Ectodermal cell (in vitro differentiated cells): ENCODE measurements around the gene CCNK. TPM values are rescaled to one million over a fixed set of nuclear protein-coding genes. Genes with fewer than 3 reads are reported as not detected.

Experiments
- H3K27ac ChIP-seq: 2 replicates; pipeline ENCODE4 v1.7.0; 2013; ENCODE audit warnings: mild to moderate bottlenecking, low read depth, low read length; ENCODE audit not compliant: insufficient read depth, poor library complexity, severe bottlenecking
- H3K27me3 ChIP-seq: 2 replicates; pipeline ENCODE4 v1.7.0; 2013; ENCODE audit warnings: mild to moderate bottlenecking, low read length; ENCODE audit not compliant: insufficient read depth, control insufficient read depth, poor library complexity, severe bottlenecking
- H3K36me3 ChIP-seq: one replicate; pipeline ENCODE4 v1.7.0; 2013; ENCODE audit warnings: low read length; ENCODE audit not compliant: control insufficient read depth, insufficient read depth
- H3K4me1 ChIP-seq: one replicate; pipeline ENCODE4 v1.7.0; 2013; ENCODE audit warnings: low read length; ENCODE audit not compliant: control insufficient read depth, insufficient read depth
- H3K4me3 ChIP-seq: 2 replicates; pipeline ENCODE4 v1.7.0; 2013; ENCODE audit warnings: low read depth, low read length, control low read depth; ENCODE audit not compliant: insufficient read depth
- H3K9me3 ChIP-seq: 2 replicates; pipeline ENCODE4 v1.7.0; 2013; ENCODE audit warnings: mild to moderate bottlenecking, low read length, moderate library complexity; ENCODE audit not compliant: control insufficient read depth
- WGBS, 2 experiments: methylation state at CpG; one replicate each; pipeline ENCODE4 v1.1.7; 2013; ENCODE audit warnings: missing lambda C conversion rate in 2 of 2; 5-methylcytosine and 5-hydroxymethylcytosine counted together
- polyA plus RNA-seq, 4 experiments: library from polyadenylated mRNA; stranded (reverse); fragments of 50-300 nt; gene quantifications; one replicate each; pipeline ENCODE4 v1.2.3, GENCODE V29; 2013

CCNK gene
- 69.1 TPM for polyA plus RNA-seq (2013, experiment 1 of 4)
- polyA plus RNA-seq (2013, experiment 2 of 4), result 75.3 TPM
- polyA plus RNA-seq (2013, experiment 3 of 4), result 50.9 TPM
- 53.9 TPM for polyA plus RNA-seq (2013, experiment 4 of 4)

DNA sequence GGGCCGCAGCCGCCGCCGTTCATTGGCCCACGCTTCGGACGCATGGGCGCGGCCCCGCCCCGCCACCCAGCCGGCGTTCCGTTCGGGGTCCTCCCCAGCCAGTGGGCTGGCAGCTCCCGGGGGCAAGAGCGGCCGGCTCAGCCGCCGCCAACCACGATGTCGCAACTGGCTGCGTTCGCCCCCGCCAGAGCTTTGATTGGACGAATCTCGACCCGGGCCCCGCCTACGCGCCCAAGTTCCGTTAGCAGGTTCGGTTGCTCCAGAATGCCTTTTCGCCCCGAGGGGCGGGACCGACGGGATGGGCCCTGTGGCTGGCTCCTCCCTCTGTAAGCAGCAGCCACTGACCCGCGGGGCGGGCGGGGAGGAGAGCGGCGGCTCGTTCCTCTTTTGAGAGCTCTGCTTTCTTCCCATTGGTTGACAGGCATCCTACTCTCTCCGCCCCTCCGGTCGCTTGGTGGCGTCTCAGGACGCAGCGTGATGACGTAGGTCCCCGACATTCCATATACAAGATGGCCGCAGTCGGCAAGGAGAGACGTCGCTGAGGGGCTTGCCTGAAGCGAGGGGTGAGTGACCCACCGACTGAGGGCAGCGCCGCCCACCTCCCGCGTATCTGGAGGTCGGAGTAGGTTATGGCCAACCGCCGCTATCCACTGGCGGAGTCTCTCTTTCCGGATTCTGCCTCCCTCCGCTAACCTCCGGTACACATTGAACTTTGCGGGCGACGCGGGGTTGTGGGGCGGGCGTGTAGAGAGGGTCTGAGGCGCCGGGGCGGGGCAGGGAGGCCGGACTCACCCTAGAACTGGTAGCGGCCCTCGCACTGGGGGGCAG lies at the start of gene CCNK:
Gene CCNK (plus strand): TSS at position 493 of the 828 bp plus-strand sequence. CDS start 11,269 bp downstream, outside the sequence.
- Histone ChIP-seq H3K27ac (peak within 1 kb of the TSS; percentile 94), H3K4me1 (peaks cover 14% of the 10 kb centered on the region), H3K4me3 (peak within 1 kb of the TSS; percentile 96), H3K36me3 (no peaks in the 10 kb centered on the region), H3K9me3 (no peaks in the 10 kb centered on the region), H3K27me3 (no peaks in the 10 kb centered on the region)
- 0% methylated on average over 82 of the region's 82 CpGs for WGBS, 2 experiments

GRCh38 chr14:99431986-99432385 lies 49.2 kb upstream of the CCNK start:
- no peaks in the 10 kb centered on the region for H3K9me3 ChIP-seq
- no peaks in the 10 kb centered on the region for H3K27me3 ChIP-seq
- H3K36me3 ChIP-seq, result peaks cover 4% of the 10 kb centered on the region
- 94 to 100% methylated on average over 3 of the region's 3 CpGs for WGBS, 2 experiments
- no peaks in the 10 kb centered on the region for H3K4me1 ChIP-seq
- no peak overlapping the region for H3K27ac ChIP-seq
- H3K4me3 ChIP-seq, result no peak overlapping the region

- Histone ChIP-seq H3K9me3 (no peaks in the 10 kb centered on the region), H3K4me3 (no peak overlapping the region), H3K27me3 (no peaks in the 10 kb centered on the region), H3K27ac (no peak overlapping the region), H3K36me3 (peaks cover 4% of the 10 kb centered on the region), H3K4me1 (no peaks in the 10 kb centered on the region)
- whole genome bisulfite sequencing, 2 experiments, result 19 to 29% methylated on average over 1 of the region's 1 CpG
Observed at GRCh38 chr14:99432485-99432884, 48.7 kb upstream of the CCNK start.

GRCh38 chr14:99435327-99435726 lies 45.9 kb upstream of the CCNK start:
- Histone ChIP-seq H3K4me1 (no peaks in the 10 kb centered on the region), H3K9me3 (no peaks in the 10 kb centered on the region), H3K4me3 (no peak overlapping the region), H3K27me3 (no peaks in the 10 kb centered on the region), H3K36me3 (no peaks in the 10 kb centered on the region), H3K27ac (no peak overlapping the region)
- WGBS, 2 experiments, result 89 to 91% methylated on average over 4 of the region's 4 CpGs

- no peak overlapping the region for H3K27ac ChIP-seq
- H3K9me3 ChIP-seq, result no peaks in the 10 kb centered on the region
- H3K4me3 ChIP-seq, result no peak overlapping the region
- WGBS, 2 experiments, result 92 to 96% methylated on average over 11 to 14 of the region's 14 CpGs
- no peaks in the 10 kb centered on the region for H3K4me1 ChIP-seq
- H3K36me3 ChIP-seq, result no peaks in the 10 kb centered on the region
- no peaks in the 10 kb centered on the region for H3K27me3 ChIP-seq
Observed at GRCh38 chr14:99436247-99437180, 44.7 kb upstream of the CCNK start.

GRCh38 chr14:99437706-99438105 lies 43.5 kb upstream of the CCNK start:
- Histone ChIP-seq H3K9me3 (no peaks in the 10 kb centered on the region), H3K4me3 (no peak overlapping the region), H3K36me3 (peaks cover 2% of the 10 kb centered on the region), H3K4me1 (no peaks in the 10 kb centered on the region), H3K27ac (no peak overlapping the region), H3K27me3 (no peaks in the 10 kb centered on the region)
- WGBS, 2 experiments, result 78 to 83% methylated on average over 3 of the region's 3 CpGs

- Histone ChIP-seq H3K4me3 (no peak overlapping the region), H3K9me3 (no peaks in the 10 kb centered on the region), H3K27ac (no peak overlapping the region), H3K36me3 (peaks cover 7% of the 10 kb centered on the region), H3K4me1 (no peaks in the 10 kb centered on the region), H3K27me3 (no peaks in the 10 kb centered on the region)
- WGBS, 2 experiments, result 92 to 93% methylated on average over 14 of the region's 14 CpGs
Observed at GRCh38 chr14:99440278-99440677, 40.9 kb upstream of the CCNK start.

DNA sequence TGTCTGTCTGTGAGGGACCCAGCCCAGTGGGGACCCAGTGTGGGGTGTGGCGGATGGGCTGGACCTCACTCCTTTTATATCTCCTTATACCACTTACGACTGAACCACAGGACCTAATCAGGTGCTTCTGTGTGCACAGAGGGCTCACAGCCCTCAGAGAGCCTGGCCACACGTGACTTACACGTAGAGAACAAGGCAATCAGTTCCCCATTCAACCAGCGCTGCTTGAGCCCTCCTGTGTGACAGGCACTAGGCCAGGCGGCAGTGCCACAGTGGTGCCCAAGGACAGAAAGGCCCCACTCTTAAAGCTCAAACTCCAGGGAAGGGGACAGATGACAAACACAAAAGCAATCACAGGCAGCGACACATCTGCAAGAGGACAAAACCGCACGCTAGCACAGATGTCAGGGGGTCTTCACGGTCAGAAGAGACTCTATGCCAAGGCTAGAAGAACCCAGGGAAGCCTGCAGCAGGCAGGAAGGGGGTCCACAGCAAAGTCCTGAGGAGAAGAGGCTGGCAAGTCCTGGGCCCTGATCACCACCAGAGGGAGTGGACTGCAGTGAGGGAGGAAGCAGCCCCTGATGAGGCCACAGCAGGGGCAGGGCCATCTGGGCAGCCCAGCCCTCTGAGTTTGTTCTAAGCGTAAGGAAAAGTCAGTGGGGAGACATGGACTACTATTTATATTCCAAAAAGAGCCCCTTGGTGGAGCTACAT lies 39.9 kb upstream of the CCNK start:
- H3K4me1 ChIP-seq, result no peaks in the 10 kb centered on the region
- WGBS, 2 experiments, result 93 to 96% methylated on average over 11 of the region's 11 CpGs
- no peak overlapping the region for H3K27ac ChIP-seq
- H3K36me3 ChIP-seq, result peaks cover 7% of the 10 kb centered on the region
- H3K4me3 ChIP-seq, result no peak overlapping the region
- H3K27me3 ChIP-seq, result no peaks in the 10 kb centered on the region
- no peaks in the 10 kb centered on the region for H3K9me3 ChIP-seq

DNA sequence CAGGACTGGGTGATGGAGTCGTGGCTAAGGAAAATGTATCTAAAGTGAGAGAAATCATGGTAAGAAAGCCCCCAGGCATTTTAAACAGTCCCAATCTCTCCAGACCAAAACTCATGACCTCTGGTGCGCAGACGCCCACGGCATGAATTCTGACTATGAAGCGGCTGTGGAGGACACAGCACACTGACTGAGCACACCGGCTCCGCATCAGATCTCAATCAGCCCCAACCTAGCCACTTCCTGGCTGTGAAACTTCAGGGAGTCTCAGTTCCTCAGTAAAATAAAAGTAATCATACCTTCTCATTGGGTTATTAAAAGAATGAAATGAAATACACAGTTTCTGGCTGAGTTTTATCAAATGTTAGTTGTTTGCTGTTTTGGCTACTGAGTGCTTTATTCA lies 39.3 kb upstream of the CCNK start:
- no peaks in the 10 kb centered on the region for H3K4me1 ChIP-seq
- H3K4me3 ChIP-seq, result no peak overlapping the region
- H3K36me3 ChIP-seq, result peaks cover 7% of the 10 kb centered on the region
- no peak overlapping the region for H3K27ac ChIP-seq
- WGBS, 2 experiments, result 92 to 97% methylated on average over 7 of the region's 7 CpGs
- no peaks in the 10 kb centered on the region for H3K9me3 ChIP-seq
- H3K27me3 ChIP-seq, result no peaks in the 10 kb centered on the region
